ENCODE measurements around the gene ABCG1.

ABCG1 gene

DNA sequence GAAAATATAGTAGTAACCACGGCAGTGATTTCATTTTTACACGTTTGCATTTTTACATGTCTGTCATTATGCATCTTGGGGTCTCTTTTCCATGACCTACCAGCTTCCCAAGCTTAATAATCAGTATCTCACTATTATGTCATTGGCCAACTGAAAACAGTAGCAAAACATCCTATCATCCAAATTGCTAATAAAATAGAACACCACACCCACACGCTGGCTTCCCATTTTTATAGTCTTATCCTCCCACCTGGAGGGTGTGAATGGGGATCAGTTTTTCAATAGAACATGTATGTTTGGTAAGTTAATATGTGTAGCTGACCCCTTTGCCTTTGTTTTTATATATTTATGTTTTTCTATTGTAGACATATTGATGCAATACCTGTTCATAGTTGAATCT, 84.5 kb downstream of the ABCG1 start:
- no peak for ATAC-seq
- TF ChIP-seq, protein P1, sequence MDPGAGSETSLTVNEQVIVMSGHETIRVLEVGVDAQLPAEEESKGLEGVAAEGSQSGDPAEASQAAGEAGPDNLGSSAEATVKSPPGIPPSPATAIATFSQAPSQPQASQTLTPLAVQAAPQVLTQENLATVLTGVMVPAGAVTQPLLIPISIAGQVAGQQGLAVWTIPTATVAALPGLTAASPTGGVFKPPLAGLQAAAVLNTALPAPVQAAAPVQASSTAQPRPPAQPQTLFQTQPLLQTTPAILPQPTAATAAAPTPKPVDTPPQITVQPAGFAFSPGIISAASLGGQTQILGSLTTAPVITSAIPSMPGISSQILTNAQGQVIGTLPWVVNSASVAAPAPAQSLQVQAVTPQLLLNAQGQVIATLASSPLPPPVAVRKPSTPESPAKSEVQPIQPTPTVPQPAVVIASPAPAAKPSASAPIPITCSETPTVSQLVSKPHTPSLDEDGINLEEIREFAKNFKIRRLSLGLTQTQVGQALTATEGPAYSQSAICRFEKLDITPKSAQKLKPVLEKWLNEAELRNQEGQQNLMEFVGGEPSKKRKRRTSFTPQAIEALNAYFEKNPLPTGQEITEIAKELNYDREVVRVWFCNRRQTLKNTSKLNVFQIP (CRISPR knock-in tag; IDR thresholded peaks at IDR 0.05; ENCODE audit: borderline replicate concordance, low read depth): no peak
- TF ChIP-seq ISL1 (CRISPR knock-in tag; IDR thresholded peaks at IDR 0.05): no peak
- TF ChIP-seq, protein P2, sequence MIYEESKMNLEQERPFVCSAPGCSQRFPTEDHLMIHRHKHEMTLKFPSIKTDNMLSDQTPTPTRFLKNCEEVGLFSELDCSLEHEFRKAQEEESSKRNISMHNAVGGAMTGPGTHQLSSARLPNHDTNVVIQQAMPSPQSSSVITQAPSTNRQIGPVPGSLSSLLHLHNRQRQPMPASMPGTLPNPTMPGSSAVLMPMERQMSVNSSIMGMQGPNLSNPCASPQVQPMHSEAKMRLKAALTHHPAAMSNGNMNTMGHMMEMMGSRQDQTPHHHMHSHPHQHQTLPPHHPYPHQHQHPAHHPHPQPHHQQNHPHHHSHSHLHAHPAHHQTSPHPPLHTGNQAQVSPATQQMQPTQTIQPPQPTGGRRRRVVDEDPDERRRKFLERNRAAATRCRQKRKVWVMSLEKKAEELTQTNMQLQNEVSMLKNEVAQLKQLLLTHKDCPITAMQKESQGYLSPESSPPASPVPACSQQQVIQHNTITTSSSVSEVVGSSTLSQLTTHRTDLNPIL (CRISPR knock-in tag; IDR thresholded peaks at IDR 0.05; ENCODE audit: low read depth): no peak
- no peak for TF ChIP-seq CSDC2 (CRISPR knock-in tag; IDR thresholded peaks at IDR 0.05)
- TF ChIP-seq PPARA (CRISPR knock-in tag; IDR thresholded peaks at IDR 0.05; ENCODE audit: borderline replicate concordance): no peak
- TF ChIP-seq ZNF70 (CRISPR knock-in tag; IDR thresholded peaks at IDR 0.05): no peak
- no peak for TF ChIP-seq PATZ1 (CRISPR knock-in tag; IDR thresholded peaks at IDR 0.05; ENCODE audit: borderline replicate concordance)
- TF ChIP-seq, protein P3, sequence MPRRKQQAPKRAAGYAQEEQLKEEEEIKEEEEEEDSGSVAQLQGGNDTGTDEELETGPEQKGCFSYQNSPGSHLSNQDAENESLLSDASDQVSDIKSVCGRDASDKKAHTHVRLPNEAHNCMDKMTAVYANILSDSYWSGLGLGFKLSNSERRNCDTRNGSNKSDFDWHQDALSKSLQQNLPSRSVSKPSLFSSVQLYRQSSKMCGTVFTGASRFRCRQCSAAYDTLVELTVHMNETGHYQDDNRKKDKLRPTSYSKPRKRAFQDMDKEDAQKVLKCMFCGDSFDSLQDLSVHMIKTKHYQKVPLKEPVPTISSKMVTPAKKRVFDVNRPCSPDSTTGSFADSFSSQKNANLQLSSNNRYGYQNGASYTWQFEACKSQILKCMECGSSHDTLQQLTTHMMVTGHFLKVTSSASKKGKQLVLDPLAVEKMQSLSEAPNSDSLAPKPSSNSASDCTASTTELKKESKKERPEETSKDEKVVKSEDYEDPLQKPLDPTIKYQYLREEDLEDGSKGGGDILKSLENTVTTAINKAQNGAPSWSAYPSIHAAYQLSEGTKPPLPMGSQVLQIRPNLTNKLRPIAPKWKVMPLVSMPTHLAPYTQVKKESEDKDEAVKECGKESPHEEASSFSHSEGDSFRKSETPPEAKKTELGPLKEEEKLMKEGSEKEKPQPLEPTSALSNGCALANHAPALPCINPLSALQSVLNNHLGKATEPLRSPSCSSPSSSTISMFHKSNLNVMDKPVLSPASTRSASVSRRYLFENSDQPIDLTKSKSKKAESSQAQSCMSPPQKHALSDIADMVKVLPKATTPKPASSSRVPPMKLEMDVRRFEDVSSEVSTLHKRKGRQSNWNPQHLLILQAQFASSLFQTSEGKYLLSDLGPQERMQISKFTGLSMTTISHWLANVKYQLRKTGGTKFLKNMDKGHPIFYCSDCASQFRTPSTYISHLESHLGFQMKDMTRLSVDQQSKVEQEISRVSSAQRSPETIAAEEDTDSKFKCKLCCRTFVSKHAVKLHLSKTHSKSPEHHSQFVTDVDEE (CRISPR knock-in tag; IDR thresholded peaks at IDR 0.05): no peak
- no peak for TF ChIP-seq ESRRG (CRISPR knock-in tag; IDR thresholded peaks at IDR 0.05)
- TF ChIP-seq, protein P4, sequence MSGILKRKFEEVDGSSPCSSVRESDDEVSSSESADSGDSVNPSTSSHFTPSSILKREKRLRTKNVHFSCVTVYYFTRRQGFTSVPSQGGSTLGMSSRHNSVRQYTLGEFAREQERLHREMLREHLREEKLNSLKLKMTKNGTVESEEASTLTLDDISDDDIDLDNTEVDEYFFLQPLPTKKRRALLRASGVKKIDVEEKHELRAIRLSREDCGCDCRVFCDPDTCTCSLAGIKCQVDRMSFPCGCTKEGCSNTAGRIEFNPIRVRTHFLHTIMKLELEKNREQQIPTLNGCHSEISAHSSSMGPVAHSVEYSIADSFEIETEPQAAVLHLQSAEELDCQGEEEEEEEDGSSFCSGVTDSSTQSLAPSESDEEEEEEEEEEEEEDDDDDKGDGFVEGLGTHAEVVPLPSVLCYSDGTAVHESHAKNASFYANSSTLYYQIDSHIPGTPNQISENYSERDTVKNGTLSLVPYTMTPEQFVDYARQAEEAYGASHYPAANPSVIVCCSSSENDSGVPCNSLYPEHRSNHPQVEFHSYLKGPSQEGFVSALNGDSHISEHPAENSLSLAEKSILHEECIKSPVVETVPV (CRISPR knock-in tag; IDR thresholded peaks at IDR 0.05): no peak

- no peak for TF ChIP-seq PPARA (CRISPR knock-in tag; IDR thresholded peaks at IDR 0.05; ENCODE audit: borderline replicate concordance)
- no peak for TF ChIP-seq ZNF8 (CRISPR knock-in tag; IDR thresholded peaks at IDR 0.05)
- no peak for TF ChIP-seq ESRRG (CRISPR knock-in tag; IDR thresholded peaks at IDR 0.05)
- TF ChIP-seq BACH2 (CRISPR knock-in tag; IDR thresholded peaks at IDR 0.05; ENCODE audit: borderline replicate concordance): no peak
- TF ChIP-seq, protein P1 (CRISPR knock-in tag; IDR thresholded peaks at IDR 0.05; ENCODE audit: borderline replicate concordance, low read depth): no peak
- TF ChIP-seq ZNF70 (CRISPR knock-in tag; IDR thresholded peaks at IDR 0.05): no peak
- no peak for TF ChIP-seq ZC3H10 (CRISPR knock-in tag; IDR thresholded peaks at IDR 0.05)
- TF ChIP-seq, protein P2 (CRISPR knock-in tag; IDR thresholded peaks at IDR 0.05; ENCODE audit: low read depth): no peak
- TF ChIP-seq OSR1 (CRISPR knock-in tag; IDR thresholded peaks at IDR 0.05): no peak
- TF ChIP-seq ZNF565 (CRISPR knock-in tag; conservative IDR thresholded peaks at IDR 0.05; ENCODE audit: low read depth): no peak
- TF ChIP-seq, protein P3 (CRISPR knock-in tag; IDR thresholded peaks at IDR 0.05): no peak
- no peak for TF ChIP-seq CSDC2 (CRISPR knock-in tag; IDR thresholded peaks at IDR 0.05)
- TF ChIP-seq TCF4 (CRISPR knock-in tag; IDR thresholded peaks at IDR 0.05; ENCODE audit: borderline replicate concordance): no peak
- TF ChIP-seq SNAI2 (CRISPR knock-in tag; IDR thresholded peaks at IDR 0.05): no peak
- TF ChIP-seq RARB (CRISPR knock-in tag; IDR thresholded peaks at IDR 0.05): no peak
- TF ChIP-seq ZFP3 (CRISPR knock-in tag; IDR thresholded peaks at IDR 0.05): no peak
- ATAC-seq: no peak
Observed at GRCh38 chr21:42304556-42305454, 85.9 kb downstream of the ABCG1 start.

All from SK-N-SH treated with all-trans-retinoic acid at 6 μM for 48 hours (cell line).